ENCODE data around the gene CFAP126.
"Not testable (repeated sequence)": the region's sequence is repeated elsewhere in the genome, so short reads cannot be mapped to it uniquely, and the experiment has no call there.

GRCh38 chr1:161315841-161316674 lies 51.6 kb downstream of the CFAP126 start:
- TF ChIP-seq POLR2A, POLR2AphosphoS5, SPI1, TAF1, POU2F2 (IDR thresholded peaks at IDR 0.05; ENCODE audit: low read depth, low read length): not testable (repeated sequence)
